IPS DF 19.7 (cell line): Measurements from ENCODE around the gene EPHB1.
"Not testable (repeated sequence)": the region's sequence is repeated elsewhere in the genome, so short reads cannot be mapped to it uniquely, and the experiment has no call there.

Source experiments
- DNase-seq: peaks from one replicate; pipeline ENCODE4 v3.0.0-alpha.2; 2013; ENCODE audit warnings: low read depth, low spot score

The EPHB1 gene

DNA sequence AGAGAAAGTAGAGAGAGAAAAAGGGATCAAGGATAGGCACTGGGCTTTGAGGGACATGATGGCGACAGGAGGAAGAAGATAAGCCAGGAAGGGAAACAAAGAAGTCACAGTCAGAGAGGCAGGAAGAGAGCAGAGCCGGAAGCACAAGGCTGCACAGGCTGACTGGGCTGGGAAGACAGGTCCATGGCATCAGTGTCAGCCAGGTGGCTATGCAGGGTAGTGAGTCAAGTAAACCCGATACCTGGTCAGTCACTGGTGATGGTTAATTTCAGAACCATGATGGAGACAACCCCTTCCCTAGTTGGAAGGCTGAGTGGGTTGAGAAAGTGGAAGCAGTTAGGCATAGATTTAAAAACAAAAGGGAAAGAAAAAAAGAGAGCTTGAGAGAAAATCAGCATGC, 203.8 kb downstream of the EPHB1 start:
- no peak for DNase-seq

DNA sequence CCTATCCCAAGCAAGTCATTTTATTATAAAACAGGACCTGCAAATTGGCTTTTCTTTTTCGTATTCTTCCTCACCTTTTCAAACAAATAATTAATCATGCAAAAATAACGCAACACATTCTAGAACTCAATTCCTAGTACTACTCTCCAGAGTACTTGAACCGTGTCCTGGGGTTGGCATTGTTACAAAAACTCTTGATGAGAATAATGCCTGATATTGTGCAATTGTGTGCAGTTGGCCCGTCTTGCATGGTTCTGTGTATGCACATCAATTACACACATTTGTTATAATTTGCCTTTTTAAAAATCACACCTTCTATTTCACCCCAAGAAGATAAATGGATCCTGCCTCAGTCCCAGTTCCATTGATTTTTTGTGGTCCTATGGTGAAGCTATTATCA, 205.4 kb downstream of the EPHB1 start:
- DNase-seq, result no peak

DNA sequence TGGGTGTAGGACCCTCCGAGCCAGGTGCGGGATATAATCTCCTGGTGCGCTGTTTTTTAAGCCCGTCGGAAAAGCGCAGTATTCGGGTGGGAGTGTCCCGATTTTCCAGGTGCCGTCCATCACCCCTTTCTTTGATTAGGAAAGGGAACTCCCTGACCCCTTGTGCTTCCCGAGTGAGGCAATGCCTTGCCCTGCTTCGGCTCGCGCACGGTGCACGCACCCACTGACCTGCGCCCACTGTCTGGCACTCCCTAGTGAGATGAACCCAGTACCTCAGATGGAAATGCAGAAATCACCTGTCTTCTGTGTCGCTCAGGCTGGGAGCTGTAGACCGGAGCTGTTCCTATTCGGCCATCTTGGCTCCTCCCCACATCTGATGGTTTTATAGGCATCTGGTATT, 210.6 kb downstream of the EPHB1 start:
- DNase-seq, result not testable (repeated sequence)

DNA sequence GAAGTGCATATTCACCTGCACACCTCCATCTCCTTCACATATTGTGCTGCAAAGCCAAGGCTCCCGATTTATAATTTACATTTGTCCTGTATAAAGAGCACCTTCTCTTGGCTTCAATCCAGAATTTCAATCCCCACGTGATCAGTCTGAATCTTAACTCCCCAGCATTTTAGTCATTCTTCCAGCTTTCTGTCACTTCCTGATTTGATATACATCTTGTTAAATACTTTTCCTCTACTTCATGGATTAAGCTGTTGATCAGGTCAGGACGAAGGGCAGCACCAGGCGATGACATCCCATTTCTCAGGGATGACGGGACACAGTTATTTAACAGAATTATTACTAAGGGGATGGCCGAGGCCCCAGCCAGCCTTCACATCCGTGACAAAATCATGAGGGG, 212.5 kb downstream of the EPHB1 start:
- no peak for DNase-seq

DNA sequence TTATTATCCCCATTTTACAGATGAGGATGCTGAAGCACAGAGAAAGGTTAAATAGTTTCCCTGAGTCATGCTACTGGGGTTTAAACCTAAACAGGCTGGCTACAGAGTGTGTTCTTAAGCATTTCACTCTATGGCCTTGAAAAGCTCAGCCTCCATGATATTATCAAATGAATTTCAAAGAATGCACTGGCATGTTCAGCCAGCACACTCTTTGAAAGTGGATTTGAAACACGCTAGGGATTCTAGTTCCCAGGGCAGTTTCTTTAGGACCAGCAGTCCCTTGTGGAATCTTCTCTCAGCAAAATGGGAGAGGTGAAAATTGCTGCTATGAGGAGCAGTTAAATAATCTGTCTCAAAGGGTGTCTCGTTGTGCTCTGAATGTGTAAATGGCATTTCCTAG, 213.3 kb downstream of the EPHB1 start:
- DNase-seq, result no peak

DNA sequence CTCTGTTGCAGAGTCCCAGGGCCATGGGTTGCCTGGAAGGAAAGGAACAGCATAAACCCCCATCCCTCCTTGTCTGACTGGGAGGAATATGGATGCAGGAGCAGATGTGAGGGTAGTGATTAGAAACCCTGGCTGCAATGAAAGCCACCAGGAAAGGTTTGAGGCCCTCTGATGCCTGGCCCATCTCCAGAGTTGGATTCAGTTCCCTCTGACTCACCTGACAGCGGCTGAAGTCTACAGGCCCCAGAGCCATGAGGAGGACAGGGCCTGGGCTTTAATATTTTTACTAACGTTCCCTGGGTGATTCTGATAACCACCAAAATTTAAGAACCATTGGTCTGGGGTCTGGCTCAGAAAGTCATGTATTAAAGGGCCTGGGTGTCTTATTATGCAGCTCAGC, 214.0 kb downstream of the EPHB1 start:
- DNase-seq, result no peak

DNA sequence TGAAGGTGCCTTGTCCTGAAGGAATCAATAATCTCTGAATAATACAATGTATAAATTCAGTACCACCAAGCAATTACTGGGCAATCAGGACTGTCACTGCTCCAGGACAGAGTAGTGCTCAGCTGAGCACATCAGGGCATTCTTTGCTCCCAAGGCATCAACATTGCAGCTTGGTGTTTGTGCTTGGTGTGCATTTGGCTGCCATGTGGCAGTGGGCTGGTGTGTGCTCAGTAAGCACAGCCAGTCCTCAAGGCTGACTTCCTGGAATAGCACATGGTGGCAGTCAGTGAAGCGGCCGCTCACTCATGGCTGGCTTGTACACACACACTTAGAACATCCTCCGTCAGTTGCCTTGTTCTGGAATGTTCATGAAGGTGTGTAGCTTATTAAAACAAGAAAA, 217.0 kb downstream of the EPHB1 start:
- DNase-seq, result no peak

DNA sequence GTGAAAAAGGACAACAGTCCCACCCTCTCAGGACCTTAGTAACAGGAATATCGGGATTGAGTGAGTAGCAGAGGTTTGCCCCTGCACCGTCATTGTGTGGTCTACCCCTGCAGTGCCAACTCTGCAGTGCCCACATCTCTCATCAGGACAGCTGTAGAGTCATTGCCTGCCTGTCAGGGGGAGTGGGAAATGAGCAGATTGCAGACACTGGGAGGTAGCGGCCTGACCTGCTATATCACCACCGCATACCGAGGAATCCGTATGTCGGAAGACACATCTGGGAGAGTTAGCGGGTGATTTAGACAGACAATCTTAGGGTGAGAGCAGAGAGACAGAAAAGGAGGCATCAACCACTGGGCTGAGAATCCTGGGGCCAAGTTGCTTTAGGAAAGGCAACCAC, 218.1 kb downstream of the EPHB1 start:
- DNase-seq, result no peak

DNA sequence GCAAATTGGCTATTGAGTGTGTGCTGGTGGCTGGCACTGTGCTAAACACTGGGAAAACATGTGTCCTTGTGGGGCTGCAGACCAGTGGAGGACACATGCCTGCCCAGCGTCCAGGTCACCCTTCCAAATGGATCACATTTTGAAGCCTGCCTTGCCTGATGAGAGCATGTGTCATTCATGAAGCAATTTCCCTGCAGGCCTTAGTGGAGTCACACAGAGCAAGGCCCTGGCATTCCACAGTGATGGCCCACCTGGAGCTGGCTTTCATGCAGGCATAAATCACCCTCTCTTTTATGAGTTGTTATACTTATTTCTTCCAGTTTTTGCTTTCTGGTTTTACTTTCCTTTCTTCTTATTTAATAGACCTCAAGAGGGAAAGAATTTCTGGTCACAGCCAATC, 219.5 kb downstream of the EPHB1 start:
- DNase-seq, result no peak

DNA sequence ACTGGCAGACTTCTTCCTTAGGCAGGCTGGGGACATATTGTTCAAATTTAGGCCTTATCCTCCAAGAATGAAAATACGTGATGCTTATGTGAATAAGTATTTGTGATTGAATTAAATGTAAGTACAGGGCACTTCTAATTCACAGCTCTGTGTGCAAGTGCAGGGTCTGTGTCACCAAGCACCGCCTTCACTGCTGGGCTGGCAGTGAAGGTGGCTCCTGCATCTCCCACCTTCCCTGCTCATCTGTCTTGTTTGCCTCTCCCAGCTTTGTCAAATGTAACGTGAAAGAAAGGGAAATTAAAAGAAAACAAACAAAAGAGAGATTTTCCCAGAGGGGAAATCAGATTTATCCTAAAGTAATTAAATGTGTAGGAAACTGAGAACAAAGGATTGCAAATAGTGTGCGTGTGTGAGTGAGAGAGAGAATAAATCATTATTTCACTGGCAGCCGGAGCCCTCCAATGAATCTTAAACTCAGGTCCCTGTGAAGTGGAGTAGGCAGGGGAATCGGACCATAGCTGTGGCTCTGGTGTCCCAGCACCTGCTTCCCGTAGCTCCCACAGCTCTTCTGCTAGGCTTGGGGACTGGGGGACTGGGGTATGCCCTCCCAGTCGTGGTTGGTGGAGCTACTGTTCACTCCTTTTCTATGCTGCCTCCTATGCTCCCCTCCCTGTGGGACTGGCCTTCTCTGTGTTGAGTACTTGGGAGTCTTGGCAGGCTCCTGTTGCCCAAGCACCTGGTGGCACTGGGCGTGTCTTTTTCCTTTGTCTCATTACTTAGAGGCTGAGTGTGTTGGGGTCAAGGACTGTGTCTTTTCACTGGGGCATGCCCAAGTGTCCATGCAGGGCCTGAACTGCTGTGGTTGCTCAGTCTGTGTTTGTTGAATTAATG, 222.2 kb downstream of the EPHB1 start:
- DNase-seq, result no peak

DNA sequence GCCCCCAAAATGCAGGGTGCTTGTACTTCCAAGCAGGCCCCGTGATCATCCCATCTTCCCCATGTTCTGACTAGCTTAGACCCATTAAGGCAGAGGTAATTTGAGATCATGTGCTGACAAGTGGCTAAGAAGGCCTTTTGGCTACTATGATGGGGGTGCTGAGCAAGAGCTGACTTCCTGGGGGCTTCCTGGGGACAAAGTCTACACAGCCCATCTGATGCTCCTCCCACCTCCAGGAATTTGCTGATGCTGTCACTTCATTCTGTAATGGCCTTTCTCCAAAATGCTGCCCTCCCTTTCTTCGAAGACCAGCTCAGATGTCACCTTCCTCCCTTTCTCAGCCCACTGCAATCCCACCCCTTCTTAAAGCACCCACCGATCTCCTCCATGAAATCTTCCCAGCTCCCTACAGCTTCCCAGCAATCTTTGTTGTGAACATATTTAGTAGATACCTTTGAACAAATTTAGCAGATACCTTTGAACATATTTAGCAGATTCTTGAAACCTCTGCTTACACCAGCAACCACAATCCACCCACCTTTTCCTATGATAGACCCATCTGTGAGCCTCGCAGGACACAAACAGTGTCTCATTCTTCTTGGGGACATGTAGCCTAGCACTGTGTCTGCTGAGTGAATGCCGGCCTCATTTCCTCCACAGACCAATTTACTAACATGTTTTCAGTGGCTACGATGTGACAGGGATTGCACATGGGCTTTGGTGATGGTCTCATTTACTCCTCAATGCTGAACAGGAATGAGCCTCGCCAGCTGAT, 223.3 kb downstream of the EPHB1 start:
- no peak for DNase-seq

DNA sequence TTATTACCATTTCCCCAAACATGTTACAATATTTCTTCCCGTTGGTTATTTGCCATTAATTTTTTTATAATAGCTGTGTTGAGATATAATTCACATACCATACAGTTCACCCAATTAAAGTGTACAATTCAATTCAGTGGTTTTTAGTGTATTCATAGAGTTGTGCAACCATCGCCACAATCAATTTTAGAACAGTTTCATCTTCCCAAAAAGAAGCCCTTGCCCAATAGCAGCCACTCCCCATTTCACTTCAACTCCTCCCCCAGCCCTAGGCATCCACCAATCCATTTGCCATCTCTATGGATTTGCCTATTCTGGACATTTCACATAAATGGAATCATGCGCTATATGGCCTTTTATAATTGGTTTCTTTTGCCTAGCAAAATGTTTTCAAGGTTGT, 225.1 kb downstream of the EPHB1 start:
- no peak for DNase-seq

DNA sequence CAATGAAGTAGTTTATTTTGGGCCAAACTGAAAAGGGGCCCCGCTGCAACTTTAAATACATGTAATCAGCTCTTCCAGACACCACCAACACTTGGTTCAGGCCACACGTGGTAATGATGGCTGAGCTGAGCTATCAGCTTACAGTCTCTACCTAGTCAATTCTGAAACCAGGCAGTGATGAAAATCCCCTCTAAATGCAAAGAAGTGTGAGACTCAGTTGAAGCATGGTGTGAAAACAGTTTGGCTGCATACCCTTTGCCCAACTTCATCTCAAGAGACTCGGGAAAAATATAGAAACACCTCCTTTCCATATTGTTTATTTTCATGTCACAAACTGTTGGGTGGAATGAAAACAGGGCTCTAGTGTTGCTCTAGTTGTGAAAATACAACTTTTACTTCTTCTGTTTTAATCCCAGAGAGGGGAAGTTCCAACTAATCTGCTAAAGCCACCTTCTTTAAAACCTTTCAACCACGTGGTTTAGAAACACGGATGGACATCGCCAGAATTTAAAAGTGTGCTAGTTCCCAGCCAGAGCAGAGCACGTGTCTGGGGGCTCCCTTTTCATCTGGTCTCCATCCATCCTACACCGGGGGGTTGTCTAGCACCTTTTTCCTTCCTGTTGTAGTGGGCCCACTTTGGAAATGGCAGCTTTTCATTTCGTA, 229.1 kb downstream of the EPHB1 start:
- no peak for DNase-seq

DNA sequence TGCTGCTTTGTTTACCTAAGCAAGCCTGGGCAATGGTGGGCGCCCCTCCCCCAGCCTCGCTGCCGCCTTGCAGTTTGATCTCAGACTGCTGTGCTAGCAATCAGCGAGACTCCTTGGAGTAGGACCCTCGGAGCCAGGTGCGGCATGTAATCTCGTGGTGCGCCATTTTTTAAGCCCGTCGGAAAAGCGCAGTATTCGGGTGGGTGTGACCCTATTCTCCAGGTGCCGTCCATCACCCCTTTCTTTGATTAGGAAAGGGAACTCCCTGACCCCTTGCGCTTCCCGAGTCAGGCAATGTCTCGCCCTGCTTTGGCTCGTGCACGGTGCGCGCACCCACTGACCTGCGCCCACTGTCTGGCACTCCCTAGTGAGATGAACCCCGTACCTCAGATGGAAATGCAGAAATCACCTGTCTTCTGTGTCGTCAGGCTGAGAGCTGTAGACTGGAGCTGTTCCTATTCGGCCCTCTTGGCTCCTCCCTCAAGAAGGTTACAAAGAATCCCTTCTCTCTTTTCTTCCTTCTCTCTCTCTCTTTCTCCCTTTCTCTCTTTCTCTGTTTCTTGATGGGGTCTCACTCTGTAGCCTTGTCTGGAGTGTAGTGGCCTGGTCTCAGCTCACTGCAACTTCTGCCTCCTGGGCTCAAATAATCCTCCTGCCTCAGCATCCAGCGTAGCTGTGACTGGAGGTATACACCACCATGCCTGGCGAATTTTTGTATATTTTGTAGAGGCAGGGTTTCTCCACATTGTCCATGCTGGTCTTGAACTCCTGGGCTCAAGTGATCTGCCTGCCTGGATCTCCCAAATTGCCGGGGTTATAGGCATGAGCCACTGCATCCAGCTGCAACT, 235.9 kb downstream of the EPHB1 start:
- not testable (repeated sequence) for DNase-seq

DNA sequence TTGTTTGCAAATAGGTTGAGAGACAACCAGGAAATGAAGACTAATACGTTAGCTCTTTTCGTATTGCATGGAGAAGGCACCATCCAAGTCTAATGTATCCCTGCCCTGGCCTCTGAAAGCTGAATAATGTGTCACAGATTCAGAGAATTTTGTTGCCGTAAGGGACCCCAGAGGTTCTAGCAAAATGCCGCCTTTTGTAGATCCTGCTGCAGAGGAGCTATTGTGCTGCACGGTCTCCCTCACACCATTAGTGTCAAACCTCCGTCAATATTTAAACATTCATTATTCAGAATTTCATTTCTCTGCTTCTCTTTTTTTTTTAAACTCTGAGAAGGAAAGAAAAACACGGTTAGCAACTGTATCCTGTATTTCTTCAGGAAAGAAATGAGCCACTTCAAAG, 238.7 kb downstream of the EPHB1 start:
- DNase-seq, result no peak

DNA sequence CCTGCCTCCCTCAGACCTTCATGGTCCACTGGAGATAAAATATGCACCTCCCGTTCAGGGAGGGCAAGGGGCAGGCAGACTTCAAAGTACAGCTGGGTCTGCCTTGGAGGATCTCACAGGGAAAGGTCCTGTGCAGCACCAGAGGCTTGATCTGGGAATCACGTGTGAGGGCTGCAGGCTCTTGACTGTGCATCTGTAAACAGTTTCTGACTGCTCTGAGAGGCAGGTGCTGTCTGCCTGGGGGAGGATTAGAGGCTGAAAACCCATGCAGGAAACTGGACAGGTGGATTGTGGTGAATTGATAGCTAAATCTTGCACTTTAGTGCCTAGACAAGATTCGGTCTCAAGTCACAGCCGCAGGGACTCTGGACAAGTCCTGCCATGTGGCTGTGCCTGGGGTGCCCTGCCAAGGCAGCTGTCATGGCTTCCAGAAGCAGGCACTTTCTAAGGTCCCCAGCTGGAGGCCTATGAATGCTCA, 239.3 kb downstream of the EPHB1 start:
- DNase-seq, result no peak

DNA sequence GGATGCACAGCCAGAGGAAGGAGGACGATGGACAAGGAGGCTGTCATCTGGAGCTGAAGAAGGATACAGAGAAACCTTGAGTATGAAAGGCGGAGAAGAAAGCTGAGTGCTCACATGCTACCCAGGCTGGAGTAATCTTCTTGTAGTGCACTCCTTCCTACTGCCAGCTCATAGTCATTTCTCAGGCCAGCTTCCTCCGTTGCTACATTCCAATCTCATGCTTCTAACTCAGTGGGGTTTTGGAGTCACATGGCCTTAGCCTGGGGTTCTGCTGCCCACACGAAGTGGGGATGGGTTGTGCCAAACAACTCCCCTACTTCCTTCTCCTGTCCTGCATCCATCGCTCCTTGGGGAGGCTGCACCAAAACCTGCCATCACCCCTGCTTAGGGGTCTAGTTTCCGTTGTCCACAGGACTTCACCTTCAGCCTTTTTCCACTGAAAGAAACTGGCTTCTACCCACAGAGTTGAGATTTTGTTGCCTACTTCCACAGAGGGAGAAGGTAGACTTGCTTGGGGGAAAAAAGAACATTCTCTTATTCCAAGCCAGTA, 239.9 kb downstream of the EPHB1 start:
- DNase-seq, result no peak

DNA sequence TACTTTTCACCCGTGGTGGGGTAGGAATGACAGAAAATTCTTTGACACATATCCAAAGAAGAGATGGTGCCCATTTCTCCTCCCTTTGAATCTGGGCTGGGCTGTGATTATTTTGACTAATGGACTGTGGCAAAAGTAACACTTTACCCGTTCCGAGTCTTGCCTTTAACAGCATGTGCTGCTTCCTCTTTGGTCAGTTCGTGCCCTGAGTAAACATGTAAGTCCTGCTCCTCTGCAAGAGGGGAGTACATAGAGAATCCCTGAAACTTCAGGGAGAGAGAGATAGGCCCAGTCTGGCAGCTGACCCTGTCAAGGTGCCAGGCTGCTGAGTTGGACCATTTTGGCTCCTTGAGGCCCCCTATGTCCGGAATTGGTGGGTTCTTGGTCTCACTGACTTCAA, 243.1 kb downstream of the EPHB1 start:
- no peak for DNase-seq

DNA sequence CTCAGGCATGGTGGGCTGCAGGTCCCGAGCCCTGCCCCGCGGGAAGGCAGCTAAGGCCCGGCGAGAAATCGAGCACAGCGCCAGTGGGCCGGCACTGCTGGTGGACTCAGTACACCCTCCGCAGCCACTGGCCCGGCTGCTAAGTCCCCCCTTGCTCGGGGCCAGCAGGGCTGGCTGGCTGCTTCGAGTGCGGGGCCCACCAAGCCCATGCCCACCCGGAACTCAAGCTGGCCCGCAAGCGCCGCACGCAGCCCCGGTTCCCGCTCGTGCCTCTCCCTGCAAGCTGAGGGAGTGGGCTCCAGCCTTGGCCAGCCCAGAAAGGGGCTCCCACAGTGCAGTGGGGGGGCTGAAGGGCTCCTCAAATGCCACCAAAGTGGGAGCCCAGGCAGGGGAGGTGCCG, 244.5 kb downstream of the EPHB1 start:
- DNase-seq, result not testable (repeated sequence)

DNA sequence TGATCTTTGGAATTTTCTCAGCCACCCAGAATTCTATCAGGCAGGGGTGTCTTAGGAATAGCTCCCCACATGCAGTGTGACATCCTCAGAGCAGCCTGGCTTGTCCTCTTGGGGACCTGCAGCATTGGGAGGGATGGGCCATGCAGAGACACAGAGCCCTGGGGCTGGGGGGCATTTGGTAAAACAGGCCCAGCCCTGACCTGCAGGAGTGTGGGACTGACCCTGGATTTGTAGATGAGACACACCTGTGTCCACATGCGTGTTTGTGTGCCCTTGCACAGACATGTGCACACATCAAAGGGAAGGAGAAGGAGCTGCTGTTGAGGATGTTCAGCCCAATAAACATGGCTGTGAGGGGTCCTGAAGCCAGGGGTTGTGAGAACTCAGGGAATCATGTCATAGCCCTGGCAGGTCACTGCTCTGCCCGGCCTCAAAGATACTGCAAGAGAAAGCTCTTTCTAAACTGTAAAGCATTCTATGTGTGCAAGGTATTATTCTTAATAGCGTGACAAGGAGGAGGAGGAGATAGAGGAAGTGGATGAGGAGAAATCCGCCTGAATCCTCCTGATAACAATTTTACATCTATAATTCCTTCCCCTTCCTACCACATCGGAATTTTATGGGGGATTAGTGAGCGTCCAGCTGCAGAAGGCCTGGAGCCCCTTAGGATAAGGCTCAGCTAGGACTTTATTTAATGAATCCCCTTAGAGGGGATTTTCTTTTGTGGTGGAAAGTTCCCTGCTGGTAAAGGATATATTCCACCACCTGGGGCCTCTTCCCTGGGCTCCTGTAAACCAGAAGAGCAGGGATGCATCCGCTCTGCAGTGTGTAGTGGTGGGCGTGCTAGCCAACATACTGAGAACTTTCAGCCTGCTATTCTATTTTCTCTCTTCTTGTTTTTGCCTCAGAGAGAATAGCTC, 245.5 kb downstream of the EPHB1 start:
- DNase-seq, result no peak
